HG03280 (cell line): Measurements from ENCODE around the gene AGBL1.

Experiments used
- ATAC-seq: cut with Tn5 transposase; IDR thresholded peaks from one replicate; pipeline ENCODE4 v1.9.1; 2021; ENCODE audit warnings: mild to moderate bottlenecking, moderate library complexity; ENCODE audit not compliant: unreplicated experiment

The AGBL1 gene

GRCh38 chr15:86235667-86236066 lies 156.0 kb downstream of the AGBL1 start:
- no peak for ATAC-seq

GRCh38 chr15:86236356-86237110 lies 156.9 kb downstream of the AGBL1 start:
- ATAC-seq, result no peak

- ATAC-seq, result no peak
These were observed 157.4 kb downstream of the AGBL1 start for GRCh38 chr15:86237111-86237500.

GRCh38 chr15:86247249-86247955 lies 167.7 kb downstream of the AGBL1 start:
- no peak for ATAC-seq

DNA sequence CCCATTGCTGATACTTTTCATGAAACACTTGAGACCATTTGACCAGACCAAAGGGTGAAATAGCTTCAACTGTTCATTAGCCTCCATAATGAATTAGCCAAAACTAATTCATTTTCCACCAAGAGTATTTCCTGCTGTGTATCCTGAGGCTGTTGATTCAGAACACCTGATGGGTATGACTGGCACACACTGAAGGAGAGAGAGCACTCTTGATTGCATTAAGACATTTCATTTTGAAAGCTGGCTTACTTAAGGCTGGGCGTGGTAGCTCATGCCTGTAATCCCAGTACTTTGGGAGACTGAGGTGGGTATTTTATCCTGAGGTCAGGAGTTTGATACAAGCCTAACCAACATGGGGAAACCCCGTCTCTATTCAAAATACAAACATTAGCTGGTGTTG lies 175.6 kb downstream of the AGBL1 start:
- ATAC-seq, result no peak

DNA sequence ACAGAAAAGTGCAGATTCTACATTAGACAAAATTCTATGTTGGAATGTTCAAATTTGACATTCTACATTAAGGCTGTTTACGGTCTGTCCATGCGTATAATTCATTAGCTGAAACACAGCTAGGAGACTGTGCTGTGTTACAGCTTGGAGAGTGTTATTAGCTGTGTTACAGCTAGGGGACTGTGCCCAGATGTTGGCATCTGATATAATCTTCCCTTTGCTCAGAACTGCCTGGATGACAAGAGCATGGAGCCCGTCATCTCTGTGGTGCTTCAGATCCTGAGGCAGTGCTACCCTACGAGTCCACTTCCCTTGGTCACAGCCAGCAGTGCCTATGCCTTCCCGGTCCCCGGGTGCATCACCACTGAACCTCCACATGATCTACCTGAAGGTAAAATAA lies 177.0 kb downstream of the AGBL1 start:
- ATAC-seq, result no peak

DNA sequence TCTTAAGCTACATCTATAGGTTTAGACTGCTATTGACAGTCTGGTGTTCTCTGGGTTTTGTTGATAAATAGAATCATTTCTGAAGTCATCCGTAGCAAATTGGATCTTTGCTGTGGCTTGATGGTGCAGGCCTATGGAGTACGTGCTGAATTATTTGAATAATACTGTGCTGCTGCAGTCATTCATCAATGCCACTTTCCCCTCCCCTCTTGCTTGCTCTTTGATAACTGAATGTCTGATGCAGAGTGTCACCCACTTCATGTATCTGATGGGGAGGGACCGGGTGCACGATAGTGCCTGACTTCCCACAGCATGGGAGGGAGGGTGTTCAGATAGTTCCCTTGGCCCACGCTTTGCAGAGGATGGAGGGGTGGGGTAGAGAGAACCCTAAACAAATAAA lies 179.9 kb downstream of the AGBL1 start:
- no peak for ATAC-seq

- no peak for ATAC-seq
These were observed 183.6 kb downstream of the AGBL1 start for GRCh38 chr15:86263230-86263629.

- ATAC-seq, result no peak
These were observed 187.3 kb downstream of the AGBL1 start for GRCh38 chr15:86266896-86267484.

DNA sequence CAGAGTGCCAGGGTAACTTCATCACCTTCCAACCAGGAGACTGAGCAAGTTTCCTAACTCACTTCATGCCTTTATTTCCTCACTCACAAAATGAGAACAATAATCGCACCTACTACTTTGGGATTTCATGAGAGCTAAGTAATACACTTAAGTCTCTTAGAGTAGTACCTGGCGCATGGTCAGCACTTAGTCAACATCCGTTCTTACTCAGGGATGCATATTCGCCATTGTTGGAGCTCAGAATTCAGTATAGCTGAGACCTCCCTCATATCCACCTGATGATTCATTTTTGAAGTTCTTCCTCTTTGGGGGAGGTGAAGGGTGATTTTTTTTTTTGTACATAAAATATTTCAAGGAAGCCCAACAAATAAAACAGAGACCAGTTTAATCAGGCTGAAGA lies 188.2 kb downstream of the AGBL1 start:
- ATAC-seq, result no peak

DNA sequence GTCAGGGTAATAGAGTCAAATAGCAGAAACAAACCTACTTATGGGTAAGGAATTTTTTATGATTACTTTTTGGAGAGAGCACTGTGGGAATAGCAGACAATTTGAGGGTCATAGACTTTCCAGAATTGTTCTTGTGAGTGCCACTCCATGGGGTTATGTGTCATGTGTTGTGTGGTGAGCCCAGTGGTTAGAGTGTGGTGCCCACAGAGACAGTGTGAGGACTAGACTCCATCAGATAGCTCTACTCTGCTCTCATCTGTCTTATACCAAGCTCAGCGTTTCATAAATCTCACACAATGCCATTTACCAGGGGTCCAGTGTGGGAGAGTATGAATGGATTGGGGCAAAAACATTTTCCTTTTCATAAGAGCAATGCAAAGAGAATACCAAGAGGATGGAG lies 188.9 kb downstream of the AGBL1 start:
- ATAC-seq, result no peak

DNA sequence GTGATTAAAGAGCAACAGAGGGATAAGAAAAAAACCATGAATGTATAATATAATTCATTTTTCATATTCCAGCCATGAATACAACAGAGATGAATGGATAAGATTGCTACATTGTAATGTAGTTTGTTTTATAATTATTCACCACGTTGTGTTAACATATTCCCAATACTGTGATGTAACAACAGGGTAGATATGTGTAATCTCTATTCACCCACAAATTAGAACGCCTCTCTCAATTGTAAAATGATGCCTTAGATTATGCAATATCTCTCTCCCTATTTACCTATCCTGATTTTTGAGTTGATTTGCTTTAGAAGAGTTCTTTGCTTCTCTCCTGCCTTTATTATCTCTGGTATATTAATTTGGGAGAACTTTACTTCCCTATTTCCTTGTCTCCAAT lies 193.6 kb downstream of the AGBL1 start:
- no peak for ATAC-seq

DNA sequence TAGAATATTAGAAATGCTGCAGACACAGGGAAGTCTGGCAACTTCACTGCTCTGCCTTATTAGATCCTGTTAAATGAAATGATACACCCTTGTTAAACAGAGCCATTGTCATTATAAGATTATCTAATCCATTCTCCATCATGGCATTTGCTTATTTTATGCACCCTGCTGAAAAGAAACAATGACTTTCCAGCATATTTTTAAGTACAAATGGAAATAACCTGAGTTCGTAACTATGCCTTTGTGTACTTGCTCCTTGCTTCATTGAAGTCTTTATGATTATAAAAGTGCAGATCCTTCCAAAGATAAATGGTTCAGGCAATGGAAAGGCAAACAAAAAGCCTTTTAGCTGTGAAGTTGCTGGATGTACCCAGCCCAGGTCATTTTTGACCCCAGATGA lies 195.7 kb downstream of the AGBL1 start:
- no peak for ATAC-seq

- no peak for ATAC-seq
These were observed 198.9 kb downstream of the AGBL1 start for GRCh38 chr15:86278586-86278985.

DNA sequence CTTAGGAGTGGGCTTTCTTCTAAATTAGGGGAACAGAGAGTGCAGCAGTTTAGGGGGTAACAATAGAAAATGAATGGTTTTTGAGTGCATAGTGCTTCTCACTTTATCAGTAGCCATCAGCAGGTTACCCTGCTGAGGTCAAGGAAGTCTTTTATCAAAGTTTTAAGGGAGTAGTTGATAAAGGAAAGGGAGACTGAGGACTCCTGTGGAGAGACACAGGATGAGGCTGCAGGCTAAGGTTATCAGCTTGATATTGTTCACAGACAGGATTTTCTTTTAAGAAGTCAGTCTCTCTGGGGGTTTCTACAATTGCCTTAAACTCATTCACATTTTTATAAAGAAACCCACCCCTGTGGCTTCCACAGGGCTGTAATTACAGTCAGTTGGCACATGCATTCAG lies 205.0 kb downstream of the AGBL1 start:
- no peak for ATAC-seq

- no peak for ATAC-seq
These were observed 215.8 kb downstream of the AGBL1 start for GRCh38 chr15:86295511-86295910.

DNA sequence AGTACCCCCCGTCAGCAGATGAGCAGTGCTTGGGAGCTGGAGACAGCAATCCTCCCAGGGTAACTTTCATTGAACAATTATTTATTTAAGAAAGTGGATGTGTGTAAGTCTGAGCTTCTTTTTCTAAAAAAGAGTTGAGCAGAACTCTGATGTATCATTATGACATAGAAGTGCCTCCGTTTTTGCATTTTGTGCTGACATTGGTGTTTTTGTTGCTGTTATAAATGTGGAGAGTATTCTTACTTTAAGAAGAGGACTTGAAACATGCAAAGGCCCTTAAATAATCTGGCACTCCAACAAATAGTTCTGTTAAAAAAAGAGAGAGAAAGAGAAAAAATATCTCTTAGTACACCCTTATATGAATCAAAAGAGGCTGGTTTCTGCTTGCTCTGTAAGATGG lies 217.1 kb downstream of the AGBL1 start:
- ATAC-seq, result no peak

- no peak for ATAC-seq
These were observed 220.9 kb downstream of the AGBL1 start for GRCh38 chr15:86300390-86301125.

- ATAC-seq, result no peak
These were observed 232.1 kb downstream of the AGBL1 start for GRCh38 chr15:86311568-86312280.

- ATAC-seq, result no peak
These were observed 232.8 kb downstream of the AGBL1 start for GRCh38 chr15:86312486-86312885.

DNA sequence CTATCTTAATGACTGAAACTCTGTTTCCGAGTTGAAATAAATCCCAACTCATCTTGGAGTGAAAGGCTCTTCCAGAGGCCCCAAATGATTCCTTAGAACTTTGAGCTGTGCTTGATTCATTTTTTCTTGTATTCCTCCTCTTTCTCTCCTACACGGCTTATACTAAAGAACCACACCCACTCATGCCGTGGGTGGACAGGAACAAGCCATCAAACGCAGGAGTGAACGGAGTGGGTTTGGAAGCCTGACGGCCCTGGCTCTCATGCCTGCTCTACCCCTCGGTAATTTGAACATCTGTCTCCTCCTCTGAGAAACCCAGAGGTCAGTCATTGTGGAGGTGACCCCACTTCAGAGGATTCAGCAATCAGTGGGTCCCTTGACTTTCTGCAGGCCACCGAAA lies 236.5 kb downstream of the AGBL1 start:
- ATAC-seq, result no peak
